ENCODE measurements around the gene NNAT.
A peak's percentile ranks its signal among the peaks of the same experiment; 100 is the strongest.

The NNAT gene

DNA sequence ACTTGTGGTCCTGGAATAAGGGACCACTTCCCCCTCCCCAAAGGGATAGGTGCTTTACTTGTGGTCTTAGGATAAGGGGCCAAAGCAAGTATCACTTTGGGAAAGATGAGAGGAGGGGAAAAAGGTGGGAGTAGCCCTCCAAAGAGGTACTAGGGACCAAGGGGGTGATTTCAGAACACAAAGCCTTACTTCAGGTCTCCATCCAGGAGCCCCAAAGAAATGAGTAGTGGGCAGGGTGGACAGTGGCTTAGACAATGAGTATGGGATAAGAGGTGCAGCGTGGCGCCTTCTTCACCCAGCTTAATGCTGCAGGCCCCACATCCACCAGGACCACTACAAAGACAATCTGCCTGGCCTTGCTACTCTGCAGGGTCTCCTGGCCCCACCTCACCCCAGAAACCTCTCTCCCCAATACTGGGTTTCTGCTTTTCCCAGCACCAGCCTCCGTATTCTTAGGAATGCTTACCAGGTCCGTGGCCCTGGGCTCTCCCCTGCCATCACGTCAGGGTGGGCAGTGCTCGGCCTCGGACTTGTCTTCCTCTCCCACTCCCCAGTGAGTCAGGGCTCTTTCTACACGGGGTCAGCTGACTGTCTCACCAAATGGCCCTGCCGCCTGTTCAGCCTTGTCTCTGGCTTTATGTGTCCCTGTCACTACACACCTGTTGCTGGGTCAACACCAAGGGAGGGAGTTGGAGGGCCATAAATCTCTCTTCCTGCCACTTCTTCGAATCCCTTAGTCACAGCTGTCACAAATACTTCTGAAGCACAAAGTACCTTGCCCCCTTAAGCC lies 3.1 kb downstream of the NNAT start:
- DNase-seq (ENCODE audit: low spot score) = no peak

DNA sequence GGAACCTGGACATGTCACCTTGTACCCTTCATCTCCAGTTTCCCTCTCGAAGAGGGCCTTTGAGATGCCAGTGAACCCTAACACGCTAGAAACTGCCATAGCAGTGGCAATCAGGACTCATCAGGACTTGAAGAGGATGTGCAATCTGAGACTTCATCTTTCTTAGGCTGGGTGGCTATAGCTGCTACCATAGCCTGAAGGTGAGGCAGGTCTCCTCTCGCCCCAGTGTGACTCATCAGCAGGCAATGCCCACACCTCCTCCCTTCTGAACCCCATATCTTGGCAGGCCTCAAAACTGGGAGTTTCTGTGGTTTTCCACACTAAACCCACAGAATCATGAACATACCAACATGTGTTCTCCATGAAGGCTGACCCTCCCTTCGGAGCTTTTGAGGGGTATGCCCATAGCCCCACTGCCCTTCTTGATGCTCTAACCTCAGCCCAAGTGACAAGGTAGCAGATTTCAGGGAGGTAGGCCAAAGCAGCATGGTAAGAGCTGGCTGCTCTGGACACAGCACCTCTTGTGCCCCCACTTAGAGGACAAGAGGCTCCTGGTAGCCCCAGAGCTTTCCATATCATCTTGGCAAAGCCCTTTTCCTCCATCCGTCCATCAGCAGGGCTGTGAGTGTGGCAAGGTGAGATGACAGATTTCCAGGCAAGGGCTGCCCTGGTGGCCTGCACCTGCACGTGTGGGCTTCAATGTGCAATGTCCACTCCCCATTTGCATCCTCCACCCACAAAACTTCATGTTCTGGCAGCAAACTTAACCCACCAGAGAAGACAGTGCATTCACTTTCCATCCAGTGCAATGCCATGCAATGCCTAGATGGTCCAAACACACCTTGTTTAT lies 4.0 kb downstream of the NNAT start:
- no peak for DNase-seq (ENCODE audit: low spot score)

DNA sequence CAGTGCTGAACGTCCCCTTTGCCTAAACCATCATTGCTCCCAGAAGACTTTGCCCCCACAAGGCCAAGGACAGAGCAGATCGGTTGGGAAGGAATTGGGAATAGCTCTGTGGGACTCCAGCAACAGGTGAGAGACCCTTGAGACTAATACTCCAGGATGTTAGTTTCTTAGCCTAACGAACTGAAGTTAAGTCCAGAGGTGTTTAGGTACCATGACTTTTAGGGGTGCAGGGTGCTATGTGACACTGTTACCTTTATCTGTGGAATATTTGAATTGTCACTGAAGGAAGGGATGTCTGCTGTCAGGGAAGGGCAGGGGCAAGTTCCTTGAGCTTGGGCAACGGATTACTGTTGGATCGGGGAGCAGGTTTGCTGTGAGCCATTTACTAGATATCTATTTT lies 4.8 kb downstream of the NNAT start:
- no peak for DNase-seq (ENCODE audit: low spot score)

DNA sequence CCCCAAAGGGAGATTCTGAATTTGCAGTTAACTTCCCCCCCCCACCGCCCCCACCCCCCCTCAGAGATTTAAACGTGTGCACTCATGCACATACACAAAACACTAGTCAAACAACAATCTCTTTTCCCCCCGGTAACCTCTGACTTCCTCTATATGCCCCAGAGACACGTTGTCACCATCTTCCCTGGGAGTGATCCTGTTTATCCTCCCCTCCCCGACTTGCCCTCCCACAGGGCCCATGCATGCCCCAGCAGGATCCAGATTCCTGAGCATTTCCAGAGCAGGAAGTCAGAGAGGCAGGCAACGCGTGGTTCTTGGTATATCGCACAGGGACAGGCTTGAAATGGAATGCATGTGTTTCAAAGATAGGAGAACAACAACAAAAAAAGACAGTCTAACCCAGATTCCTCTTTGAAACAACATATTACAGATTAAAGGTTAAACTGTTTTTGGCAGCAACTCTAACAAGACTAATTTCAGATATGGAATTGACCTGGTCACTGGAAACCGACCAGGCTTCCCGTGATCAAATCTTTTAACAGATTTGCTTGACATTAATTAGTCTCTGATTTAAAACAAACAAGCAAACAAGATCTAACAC lies 5.3 kb downstream of the NNAT start:
- DNase-seq (ENCODE audit: low spot score) = no peak

DNA sequence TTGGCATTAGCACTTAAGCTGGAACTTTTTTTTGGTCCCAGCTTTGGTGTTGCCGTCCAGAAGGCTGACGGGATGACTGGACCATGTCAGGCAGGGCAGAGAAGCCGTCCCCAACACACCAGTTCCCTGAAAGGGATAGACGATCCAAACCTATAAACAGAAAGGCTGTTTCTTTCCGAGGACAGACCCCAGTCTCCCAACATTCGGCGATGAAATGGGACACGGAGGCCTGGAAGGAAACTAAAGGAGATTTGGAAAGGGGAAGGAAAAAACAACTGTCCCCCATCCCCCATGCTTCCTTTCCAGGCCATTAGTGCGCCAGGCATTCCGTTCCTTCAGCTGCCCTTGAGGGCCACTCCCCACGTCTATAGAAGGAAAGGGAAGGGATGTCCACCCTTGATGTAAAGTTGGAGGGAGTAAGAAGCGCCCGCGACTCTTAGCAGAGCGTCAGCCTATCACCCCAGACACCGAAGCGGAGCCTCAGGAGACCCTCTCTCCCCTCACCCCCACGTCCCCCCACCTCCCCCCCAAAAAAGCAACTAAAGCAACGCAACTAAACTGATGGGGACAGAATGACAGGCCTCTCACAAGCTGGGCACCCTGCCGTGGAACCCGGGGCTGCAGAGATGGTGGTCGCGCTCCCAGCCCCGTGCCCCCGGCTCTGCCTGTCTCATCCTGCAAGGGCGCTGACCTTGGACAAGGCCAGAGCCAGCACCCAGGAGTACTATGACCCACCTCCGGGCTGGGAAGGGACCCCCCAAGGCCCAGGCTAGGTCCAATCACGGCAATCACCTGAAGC lies 6.0 kb downstream of the NNAT start:
- DNase-seq (ENCODE audit: low spot score) = no peak

DNA sequence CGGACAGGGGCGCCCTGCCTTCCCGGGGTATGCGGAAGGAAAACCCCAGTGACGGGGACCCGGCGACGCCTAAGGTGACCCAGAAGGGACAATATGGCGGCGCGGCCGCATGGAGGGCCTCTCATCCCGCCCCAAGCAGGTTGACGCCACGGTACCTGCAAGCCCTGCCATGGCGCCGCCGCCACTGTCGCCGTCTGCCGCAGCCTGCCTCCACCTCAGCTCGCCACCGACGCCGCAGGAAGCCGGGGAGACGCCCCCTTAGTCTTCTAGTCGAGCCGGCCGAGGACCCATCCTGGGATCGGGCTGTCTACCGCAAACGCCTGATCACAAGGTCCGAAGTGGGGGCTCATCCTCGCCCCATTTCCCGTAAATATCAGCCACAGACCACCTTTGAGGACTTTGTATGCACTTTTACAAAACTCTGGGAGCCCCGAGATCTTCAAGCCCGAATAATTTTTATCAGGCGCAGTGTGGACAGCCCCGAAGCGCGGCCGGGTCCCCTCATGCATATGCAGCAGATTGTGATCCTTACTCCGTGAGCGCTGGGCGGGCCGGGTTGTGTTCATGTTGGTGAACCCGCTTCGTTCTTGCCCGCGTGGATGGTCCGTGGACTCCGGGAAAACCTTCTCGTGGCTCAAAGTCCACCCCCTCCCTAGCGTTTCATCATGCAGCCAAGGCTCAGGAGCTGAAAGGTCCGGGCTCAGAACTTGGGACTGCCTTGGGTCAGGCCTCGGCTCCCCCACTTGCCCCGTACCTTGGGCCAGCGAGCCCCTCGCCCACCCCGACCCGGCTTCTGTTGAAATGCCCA lies 6.8 kb downstream of the NNAT start, which contains the start of gene BLCAP:
Gene BLCAP (minus strand): TSS at position 239 of the 808 bp plus-strand sequence. CDS start 8,702 bp downstream, outside the sequence.
- DNase-seq (ENCODE audit: low spot score) = peak; percentile 87

DNA sequence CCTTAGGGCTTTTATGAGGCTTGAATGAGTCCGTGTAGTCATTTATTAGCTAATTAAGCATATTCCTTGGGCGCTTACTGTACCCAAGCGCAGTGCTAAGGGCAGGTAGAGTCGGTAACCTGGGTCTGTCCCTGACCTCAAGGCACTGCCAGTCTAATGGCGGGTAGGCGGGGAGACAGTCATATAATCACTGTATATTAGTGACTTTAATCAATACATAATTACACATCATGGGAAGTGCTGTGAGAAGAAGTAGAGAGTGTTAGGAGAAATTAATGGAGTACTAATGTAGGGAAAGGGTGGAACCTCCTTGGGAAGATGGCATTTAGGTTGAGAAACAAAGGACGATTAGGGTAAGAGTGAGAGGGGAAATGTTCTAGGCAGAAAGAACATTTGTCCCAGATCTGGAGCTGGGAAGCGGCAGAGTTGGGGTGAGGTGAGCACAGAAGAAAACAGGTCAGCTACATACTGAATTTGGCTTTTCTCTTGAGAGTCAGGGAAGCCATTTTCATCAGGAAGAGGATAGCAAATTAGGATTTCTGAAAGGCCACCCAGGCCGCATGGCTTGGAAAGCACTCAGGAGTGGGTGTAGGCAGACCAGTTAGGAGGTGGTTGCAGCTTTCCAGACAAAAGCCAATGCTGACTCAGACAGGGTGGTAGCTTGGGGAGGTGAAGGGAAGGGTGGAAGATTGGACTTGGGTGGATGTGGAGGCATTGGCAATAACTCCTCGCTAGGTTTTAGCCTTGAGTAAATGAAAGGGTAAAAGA lies 7.6 kb downstream of the NNAT start:
- no peak for DNase-seq (ENCODE audit: low spot score)

DNA sequence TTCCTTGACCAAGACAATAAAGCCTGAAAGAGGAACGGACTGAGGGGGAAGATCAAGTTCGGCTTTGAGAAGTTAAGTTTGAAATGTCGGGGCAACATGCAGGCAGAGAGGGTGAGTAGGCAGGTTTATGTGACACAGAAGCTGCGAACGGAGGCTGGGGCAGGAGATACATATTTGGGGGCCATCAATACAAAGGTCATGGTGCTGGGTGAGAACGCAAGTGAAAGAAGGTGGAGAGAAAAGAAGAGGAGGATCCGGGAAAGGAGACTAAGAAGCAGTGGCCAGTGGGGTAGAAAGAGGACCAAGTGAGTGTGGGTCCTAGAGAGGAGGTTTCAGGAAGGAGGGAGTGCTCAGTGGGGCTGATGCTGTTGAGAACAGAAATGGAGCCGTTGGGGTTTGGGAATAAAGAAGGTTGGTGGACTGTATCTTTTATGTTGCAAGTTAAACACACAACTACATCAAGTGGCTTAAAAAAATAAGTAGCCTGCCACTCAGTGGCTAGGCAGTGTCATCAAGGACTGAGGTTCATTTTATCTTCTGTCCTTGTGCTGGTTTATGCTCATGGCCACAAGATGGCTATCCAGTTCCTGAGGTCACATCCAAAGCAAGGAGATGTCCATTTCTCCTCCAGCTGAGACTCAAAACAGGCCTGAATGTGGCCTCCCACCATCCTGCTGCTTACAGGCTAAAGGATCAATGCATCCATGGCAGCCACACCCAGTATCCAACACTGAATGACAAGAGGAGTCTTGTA lies 8.3 kb downstream of the NNAT start:
- no peak for DNase-seq (ENCODE audit: low spot score)

DNA sequence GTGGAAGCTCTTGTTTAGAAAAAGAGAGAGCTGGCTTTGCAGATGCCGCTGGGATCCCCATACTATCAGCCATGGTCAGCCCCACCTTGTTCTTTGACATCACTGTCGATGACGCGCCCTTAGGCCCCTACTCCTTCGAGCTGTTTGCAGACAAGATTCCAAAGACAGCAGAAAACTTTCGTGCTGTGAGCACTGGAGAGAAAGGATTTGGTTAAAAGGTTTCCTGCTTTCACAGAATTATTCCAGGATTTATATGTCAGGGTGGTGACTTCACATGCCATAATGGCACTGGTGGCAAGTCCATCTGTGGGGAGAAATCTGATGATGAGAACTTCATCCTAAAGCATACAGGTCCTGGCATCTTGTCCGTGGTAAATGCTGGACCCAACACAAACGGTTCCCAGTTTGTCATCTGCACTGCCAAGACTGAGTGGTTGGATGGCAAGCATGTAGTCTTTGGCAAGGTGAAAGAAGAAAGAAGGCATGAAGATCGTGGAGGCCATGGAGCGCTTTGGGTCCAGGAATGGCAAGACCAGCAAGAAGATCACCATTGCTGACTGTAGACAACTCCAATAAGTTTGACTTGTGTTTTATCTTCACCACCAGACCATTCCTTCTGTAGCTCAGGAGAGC lies 9.0 kb downstream of the NNAT start:
- no peak for DNase-seq (ENCODE audit: low spot score)

DNA sequence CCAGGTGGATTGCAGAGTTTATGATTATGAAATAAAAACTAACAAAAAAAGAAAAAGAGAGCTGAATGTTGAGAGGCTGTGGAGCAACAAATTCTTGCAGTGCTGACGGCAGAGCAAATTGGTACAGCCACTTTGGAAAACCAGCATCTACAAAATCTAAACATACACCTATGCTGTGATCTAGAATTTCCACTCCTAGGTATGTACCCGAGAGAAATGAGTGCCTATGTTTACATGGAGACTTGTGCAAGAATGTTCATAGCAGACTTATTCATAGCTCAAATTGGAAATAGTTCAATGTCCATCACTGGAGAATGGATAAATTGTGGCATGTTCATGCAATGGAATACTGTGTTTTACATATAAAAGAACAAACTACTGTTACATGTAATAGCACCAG lies 9.6 kb downstream of the NNAT start:
- DNase-seq (ENCODE audit: low spot score) = no peak

DNA sequence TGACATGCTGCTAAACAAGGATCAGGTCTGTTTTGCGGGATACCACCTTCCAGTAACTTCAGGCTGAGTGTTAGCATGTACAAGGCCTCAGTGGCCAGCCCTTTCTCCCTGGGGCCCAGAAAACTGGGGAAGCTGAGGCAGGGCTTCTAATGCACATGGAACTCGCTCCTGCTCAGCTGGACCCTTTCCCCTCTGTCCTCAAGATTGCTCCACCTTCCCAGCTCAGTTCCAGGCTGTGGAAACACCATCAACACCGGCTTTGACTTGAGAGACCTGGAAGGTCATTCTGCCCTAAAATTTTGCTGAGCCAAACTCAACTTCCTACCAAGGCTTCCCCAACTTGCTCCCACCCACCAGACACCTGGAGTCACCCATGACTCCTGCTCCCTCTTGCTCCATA lies 10.8 kb downstream of the NNAT start:
- no peak for DNase-seq (ENCODE audit: low spot score)

DNA sequence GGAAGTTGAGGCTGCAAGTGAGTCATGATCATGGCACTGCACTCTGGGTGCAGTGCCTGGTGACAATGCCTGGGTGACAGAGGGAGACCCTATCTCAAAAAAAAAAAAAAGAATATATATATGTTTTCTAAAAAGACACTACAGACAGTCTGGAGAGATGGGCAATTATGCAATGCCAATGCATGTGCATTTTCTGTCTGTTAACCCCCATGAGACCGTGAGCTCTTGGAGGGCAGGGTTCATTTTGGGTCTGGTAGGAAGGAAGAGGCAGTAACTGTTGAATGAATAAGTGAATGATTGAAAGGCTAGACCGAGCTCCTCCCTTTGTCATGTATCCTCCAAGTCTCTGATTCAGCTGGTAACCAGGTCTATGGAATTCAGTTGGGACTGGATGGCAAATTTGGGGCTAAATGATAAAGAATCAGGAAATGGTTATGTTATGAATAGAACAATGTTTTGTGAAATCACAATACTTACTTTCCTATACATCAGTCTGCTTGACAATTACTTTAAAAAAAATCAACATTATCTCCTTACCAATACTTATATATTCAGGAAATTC lies 12.2 kb downstream of the NNAT start:
- no peak for DNase-seq (ENCODE audit: low spot score)

DNA sequence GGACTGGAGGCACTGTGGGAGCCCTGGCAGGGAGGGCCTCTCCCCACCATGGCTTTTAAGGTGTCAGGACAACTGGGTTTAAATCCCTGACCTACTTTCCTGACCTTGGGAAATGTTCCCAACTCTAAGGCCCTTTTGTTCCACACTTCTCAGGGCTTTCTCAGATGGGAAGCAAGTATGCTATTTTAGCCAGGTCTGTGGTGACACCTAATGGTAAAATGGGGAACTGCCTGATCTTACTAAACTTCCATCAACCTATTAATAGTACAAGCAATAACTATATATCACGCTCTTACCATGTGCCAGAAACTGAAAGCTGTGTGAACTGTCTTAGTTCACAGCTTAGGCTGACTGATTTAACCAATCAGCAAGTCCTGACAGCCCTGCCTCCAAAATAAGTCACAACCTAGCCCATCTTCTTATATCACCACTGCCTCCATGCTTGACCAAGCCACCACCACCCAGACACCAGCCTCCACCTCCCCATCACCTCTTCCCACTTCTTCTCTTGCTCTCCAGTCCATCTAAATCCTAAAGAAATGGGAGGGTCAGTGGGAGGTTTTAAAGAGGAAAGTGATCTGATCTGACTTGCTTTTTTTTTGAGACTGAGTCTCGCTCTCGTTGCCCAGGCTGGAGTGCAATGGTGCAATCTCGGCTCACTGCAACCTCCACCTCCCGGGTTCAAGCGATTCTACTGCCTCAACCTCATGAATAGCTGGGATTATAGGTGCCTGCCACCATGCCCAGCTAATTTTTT lies 13.5 kb downstream of the NNAT start:
- DNase-seq (ENCODE audit: low spot score) = peak; percentile 88

DNA sequence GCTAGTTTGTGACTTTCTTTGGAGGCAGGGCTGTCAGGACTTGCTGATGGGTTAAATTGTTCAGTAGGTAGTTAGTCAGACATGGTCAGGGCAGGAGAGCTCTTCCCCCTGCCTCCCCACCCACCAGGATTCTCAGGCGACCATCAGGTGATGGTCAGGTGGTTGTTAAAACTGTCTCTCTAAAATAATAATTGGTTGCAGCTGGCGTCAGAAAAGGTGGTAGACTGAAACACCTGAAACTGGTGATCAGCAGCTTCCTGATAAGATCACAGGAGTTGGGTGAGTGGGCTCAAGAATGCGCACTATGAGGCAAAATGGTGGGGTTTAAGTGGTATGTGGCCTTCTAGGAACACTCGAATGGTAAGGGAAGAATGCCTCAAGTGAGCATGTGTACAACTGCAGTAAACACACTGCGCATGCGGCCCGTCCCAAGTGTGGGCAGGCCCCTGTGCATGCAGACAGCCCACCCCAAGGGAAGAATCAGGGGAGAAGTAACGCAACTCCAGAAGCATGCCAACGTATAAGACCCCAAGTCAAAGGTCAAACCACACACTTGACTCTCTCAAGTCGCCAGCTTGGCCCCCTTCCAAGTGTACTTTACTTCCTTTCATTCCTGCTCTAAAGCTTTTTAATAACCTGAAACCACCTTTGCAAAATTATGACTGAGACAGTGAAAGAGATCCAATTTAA lies 14.5 kb downstream of the NNAT start:
- DNase-seq (ENCODE audit: low spot score) = no peak

DNA sequence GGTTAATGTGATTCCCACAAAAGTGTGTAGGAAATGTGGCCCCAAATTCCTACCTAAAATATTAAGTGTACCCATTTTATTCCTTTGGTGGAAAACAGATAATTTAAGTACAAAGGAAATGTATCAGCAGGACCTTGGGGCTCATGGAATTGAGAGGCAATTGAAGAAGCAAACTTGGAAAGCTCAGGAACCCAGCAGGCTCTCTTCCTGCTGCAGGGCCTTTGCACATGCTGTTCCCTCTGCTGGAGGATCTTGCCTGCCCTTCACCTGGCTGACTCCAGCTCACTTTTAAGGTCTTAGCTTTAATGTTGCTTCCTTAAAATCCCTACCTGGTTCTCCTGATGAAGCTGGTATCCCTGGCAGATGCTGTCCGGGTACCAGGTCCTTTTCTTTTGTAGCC lies 16.5 kb downstream of the NNAT start:
- no peak for DNase-seq (ENCODE audit: low spot score)

DNA sequence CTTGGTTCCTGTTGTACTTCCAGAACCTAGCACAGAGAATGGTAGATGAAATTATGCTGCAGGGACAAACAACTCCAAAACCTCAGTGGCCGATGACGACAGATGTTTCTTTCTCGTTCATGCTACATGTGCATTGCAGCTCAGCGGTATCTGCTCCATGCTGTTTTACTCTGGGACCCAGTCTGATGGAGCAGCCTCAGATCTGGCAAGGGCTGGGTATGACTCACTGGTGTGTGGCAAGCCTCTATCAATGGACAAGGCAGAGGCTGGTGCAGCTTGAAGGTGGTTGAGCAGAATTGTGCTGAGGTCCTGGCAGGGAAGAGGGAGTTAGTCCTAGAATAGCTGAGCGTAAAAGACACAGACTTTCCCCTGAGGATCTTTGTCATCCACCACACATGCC lies 17.0 kb downstream of the NNAT start:
- no peak for DNase-seq (ENCODE audit: low spot score)

DNA sequence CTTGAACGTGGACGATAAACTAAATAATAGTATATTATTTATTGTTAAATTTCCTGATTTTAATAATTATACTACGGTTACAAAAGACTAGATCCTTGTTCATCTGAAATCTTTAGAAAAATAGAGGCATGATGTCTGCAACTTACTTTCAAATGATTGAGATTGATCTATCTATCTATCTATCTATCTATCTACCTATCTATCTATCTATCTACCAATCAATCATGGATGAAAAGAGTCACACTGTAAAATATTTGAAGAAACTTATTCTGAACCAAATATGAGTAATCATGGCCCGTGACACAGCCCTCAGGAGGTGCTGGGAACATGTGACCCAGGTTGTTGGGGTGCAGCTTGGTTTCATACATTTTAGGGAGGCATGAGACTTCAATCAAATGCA lies 18.4 kb downstream of the NNAT start:
- DNase-seq (ENCODE audit: low spot score) = no peak

Data from cerebellar cortex (tissue), 1 donor.